GM23338 (cell line): ENCODE results near the gene UBE2S. TPM values are rescaled to one million over a fixed set of nuclear protein-coding genes. Genes with fewer than 3 reads are reported as not detected.

Experiments used
- ATAC-seq: fragments of 200-7000 bp; cut with Tn5 transposase; 3 replicates; pipeline ENCODE4 v1.9.1; 2020
- DNase-seq: peaks from one replicate; pipeline ENCODE4 v3.0.0-alpha.2; 2015; ENCODE audit warnings: low spot score
- H2AFZ ChIP-seq: fragments of 200-600 bp; sonication (generic); 2 replicates; pipeline ENCODE4 v1.8.0; 2016; ENCODE audit warnings: antibody characterized with exemption, mild to moderate bottlenecking, moderate library complexity
- H3F3A ChIP-seq: fragments of 200-600 bp; sonication (generic); replicated peaks from 2 replicates; pipeline ENCODE4 v1.8.0; 2017; ENCODE audit warnings: antibody characterized with exemption, mixed run types, low read depth
- H3K27ac ChIP-seq: fragments of 200-600 bp; sonication (generic); 2 replicates; pipeline ENCODE4 v1.6.1; 2016; ENCODE audit warnings: low read depth
- H3K27me3 ChIP-seq: fragments of 200-600 bp; sonication (generic); 2 replicates; pipeline ENCODE4 v1.8.0; 2016; ENCODE audit warnings: mild to moderate bottlenecking, mixed run types, moderate library complexity; ENCODE audit not compliant: insufficient read depth
- H3K36me3 ChIP-seq: fragments of 200-600 bp; sonication (generic); 2 replicates; pipeline ENCODE4 v1.8.0; 2016; ENCODE audit warnings: mild to moderate bottlenecking; ENCODE audit not compliant: insufficient read depth
- H3K4me1 ChIP-seq: fragments of 200-600 bp; sonication (generic); 2 replicates; pipeline ENCODE4 v1.8.0; 2016; ENCODE audit warnings: mild to moderate bottlenecking, moderate library complexity; ENCODE audit not compliant: insufficient read depth
- H3K4me2 ChIP-seq: fragments of 200-600 bp; sonication (generic); 2 replicates; pipeline ENCODE4 v1.7.1; 2017; ENCODE audit warnings: mixed run types
- H3K4me3 ChIP-seq: fragments of 200-600 bp; sonication (generic); 2 replicates; pipeline ENCODE4 v1.6.1; 2016; ENCODE audit warnings: mixed run types
- H3K79me2 ChIP-seq: fragments of 200-600 bp; sonication (generic); replicated peaks from 2 replicates; pipeline ENCODE4 v1.8.0; 2017; ENCODE audit warnings: mild to moderate bottlenecking; ENCODE audit not compliant: insufficient read depth
- H3K9me2 ChIP-seq: fragments of 200-600 bp; sonication (generic); 2 replicates; pipeline ENCODE4 v1.8.0; 2017; ENCODE audit not compliant: insufficient read depth
- H4K20me1 ChIP-seq: fragments of 200-600 bp; sonication (generic); replicated peaks from 2 replicates; pipeline ENCODE4 v1.8.0; 2017; ENCODE audit warnings: mild to moderate bottlenecking; ENCODE audit not compliant: insufficient read depth
- H3K27ac Mint-ChIP-seq: 2 replicates; pipeline ENCODE4 v1.8.0; 2020; ENCODE audit warnings: inconsistent platforms, mild to moderate bottlenecking, moderate library complexity, mixed read lengths
- H3K27me3 Mint-ChIP-seq: 3 replicates; pipeline ENCODE4 v1.8.0; 2022; ENCODE audit warnings: low read depth, mild to moderate bottlenecking, moderate library complexity, mixed read lengths, inconsistent platforms; ENCODE audit not compliant: insufficient read depth, poor library complexity
- H3K36me3 Mint-ChIP-seq: 3 replicates; pipeline ENCODE4 v1.8.0; 2021; ENCODE audit warnings: low read depth, mild to moderate bottlenecking, inconsistent platforms, moderate library complexity, mixed read lengths
- H3K4me1 Mint-ChIP-seq: 3 replicates; pipeline ENCODE4 v1.8.0; 2020; ENCODE audit warnings: mild to moderate bottlenecking, inconsistent platforms, mixed read lengths
- H3K4me3 Mint-ChIP-seq: 3 replicates; pipeline ENCODE4 v1.8.0; 2021; ENCODE audit warnings: moderate library complexity, mild to moderate bottlenecking, inconsistent platforms, mixed read lengths
- H3K9me3 Mint-ChIP-seq: 3 replicates; pipeline ENCODE4 v1.8.0; 2020; ENCODE audit warnings: moderate library complexity, mild to moderate bottlenecking, inconsistent platforms, mixed read lengths
- CREB1 ChIP-seq: fragments of 250-450 bp; sonication (Bioruptor Pico); IDR thresholded peaks from 2 replicates; pipeline ENCODE4 v1.5.0; 2020; ENCODE audit warnings: low read depth, mild to moderate bottlenecking, moderate library complexity
- EZH2phosphoT487 ChIP-seq: fragments of 200-600 bp; sonication (generic); IDR thresholded peaks from one replicate; pipeline ENCODE4 v1.8.1; 2018; ENCODE audit warnings: antibody characterized with exemption; ENCODE audit not compliant: unreplicated experiment
- JUNB ChIP-seq: IDR thresholded peaks from one replicate; pipeline ENCODE4 v1.6.1; 2016; ENCODE audit warnings: antibody characterized with exemption; ENCODE audit not compliant: unreplicated experiment
- NANOG ChIP-seq: IDR thresholded peaks from 2 replicates; pipeline ENCODE4 v1.6.1; 2016; ENCODE audit warnings: antibody characterized with exemption, borderline replicate concordance
- REST ChIP-seq: IDR thresholded peaks from one replicate; pipeline ENCODE4 v1.6.1; 2018; ENCODE audit warnings: antibody characterized with exemption; ENCODE audit not compliant: unreplicated experiment
- STAT1 ChIP-seq: IDR thresholded peaks from one replicate; pipeline ENCODE4 v1.6.1; 2016; ENCODE audit warnings: antibody characterized with exemption; ENCODE audit not compliant: unreplicated experiment
- ZNF114 ChIP-seq: fragments of 250-450 bp; sonication (Bioruptor Pico); IDR thresholded peaks from 2 replicates; pipeline ENCODE4 v1.5.0; 2020; ENCODE audit warnings: mild to moderate bottlenecking, moderate library complexity
- polyA plus RNA-seq: library from polyadenylated mRNA; unstranded; fragments of >200 nt; fragmentation: Nextera tagmentation; extraction: Ambion mirVana; gene quantifications from 2 replicates; pipeline ENCODE4 v1.2.1, GENCODE V29; 2016
- total RNA-seq: library from RNA; depleted of rRNA; stranded (reverse); fragments of >200 nt; shearing (Covaris generic); gene quantifications from 2 replicates; pipeline ENCODE4 v1.2.3, GENCODE V29; 2014

Gene UBE2S
- total and polyA plus RNA-seq, 2 experiments from 2014 or later: 363 to 533 TPM

GRCh38 chr19:55400281-55401087, 7.1 kb downstream of the UBE2S start (continued):
- TF ChIP-seq NANOG (no peak), STAT1 (no peak), ZNF114 (no peak), JUNB (no peak), EZH2phosphoT487 (no peak), CREB1 (CRISPR knock-in tag) (no peak)

GRCh38 chr19:55398200-55398925, 9.2 kb downstream of the UBE2S start:
- H3K9me3 Mint-ChIP-seq: no peaks in the 10 kb centered on the region
- Histone ChIP-seq H3K27ac (no peak overlapping the region), H2AFZ (no peak overlapping the region), H3K4me2 (no peak overlapping the region), H3K27me3 (no peaks in the 10 kb centered on the region), H3K36me3 (peaks cover 21% of the 10 kb centered on the region), H3K79me2 (peaks cover 4% of the 10 kb centered on the region), H3K4me1 (peaks cover 8% of the 10 kb centered on the region), H4K20me1 (peaks cover 22% of the 10 kb centered on the region), H3K4me3 (no peak overlapping the region), H3F3A (peaks cover 39% of the 10 kb centered on the region), H3K9me2 (no peaks in the 10 kb centered on the region)
- peaks cover 15% of the 10 kb centered on the region for H3K4me1 Mint-ChIP-seq
- DNase-seq: no peak
- no peak; the same call in 2 of the 3 replicates for ATAC-seq
- H3K36me3 Mint-ChIP-seq: peaks cover 28% of the 10 kb centered on the region
- H3K4me3 Mint-ChIP-seq: no peak overlapping the region
- no peak overlapping the region for H3K27ac Mint-ChIP-seq
- peaks cover 6% of the 10 kb centered on the region for H3K27me3 Mint-ChIP-seq
- no peak for TF ChIP-seq REST
- no peak for TF ChIP-seq CREB1 (CRISPR knock-in tag)
